Measurements from ENCODE around the gene ELL.

Gene ELL

DNA sequence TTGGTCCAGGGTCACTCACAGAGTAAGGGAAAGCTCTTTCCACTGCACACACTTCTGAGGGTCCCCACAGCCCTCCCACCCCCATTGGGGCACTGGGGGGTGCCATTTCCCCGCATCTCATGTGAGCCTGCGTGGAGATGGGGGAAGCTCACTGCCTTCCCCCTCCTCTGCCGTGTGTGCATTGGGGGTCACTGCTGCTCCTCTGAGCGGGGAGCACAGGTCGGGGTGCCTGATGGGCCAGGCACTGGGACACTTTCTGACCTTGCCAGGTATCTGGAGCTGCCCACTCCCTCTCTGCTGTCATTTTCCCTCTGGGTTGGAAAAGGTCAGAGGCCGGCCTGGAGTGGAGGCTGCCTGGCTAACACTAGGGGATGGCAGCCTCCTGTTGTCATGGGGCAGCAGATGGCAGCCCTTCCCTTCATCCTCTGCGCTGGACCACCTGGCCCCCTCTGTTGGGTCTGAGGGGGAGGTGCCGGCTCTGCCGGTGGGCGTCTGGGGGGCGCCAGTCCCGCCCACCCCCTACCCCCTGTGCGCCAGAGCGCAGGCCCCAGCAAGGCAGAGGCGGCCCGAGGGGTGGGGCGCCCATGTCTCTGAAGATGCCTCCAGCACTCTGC is 93.6 kb downstream of the ELL start:
- TF ChIP-seq, protein P1, sequence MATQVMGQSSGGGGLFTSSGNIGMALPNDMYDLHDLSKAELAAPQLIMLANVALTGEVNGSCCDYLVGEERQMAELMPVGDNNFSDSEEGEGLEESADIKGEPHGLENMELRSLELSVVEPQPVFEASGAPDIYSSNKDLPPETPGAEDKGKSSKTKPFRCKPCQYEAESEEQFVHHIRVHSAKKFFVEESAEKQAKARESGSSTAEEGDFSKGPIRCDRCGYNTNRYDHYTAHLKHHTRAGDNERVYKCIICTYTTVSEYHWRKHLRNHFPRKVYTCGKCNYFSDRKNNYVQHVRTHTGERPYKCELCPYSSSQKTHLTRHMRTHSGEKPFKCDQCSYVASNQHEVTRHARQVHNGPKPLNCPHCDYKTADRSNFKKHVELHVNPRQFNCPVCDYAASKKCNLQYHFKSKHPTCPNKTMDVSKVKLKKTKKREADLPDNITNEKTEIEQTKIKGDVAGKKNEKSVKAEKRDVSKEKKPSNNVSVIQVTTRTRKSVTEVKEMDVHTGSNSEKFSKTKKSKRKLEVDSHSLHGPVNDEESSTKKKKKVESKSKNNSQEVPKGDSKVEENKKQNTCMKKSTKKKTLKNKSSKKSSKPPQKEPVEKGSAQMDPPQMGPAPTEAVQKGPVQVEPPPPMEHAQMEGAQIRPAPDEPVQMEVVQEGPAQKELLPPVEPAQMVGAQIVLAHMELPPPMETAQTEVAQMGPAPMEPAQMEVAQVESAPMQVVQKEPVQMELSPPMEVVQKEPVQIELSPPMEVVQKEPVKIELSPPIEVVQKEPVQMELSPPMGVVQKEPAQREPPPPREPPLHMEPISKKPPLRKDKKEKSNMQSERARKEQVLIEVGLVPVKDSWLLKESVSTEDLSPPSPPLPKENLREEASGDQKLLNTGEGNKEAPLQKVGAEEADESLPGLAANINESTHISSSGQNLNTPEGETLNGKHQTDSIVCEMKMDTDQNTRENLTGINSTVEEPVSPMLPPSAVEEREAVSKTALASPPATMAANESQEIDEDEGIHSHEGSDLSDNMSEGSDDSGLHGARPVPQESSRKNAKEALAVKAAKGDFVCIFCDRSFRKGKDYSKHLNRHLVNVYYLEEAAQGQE (IDR thresholded peaks at IDR 0.05; ENCODE audit: insufficient replicate concordance, low read depth), result no peak
- TF ChIP-seq, protein P2, sequence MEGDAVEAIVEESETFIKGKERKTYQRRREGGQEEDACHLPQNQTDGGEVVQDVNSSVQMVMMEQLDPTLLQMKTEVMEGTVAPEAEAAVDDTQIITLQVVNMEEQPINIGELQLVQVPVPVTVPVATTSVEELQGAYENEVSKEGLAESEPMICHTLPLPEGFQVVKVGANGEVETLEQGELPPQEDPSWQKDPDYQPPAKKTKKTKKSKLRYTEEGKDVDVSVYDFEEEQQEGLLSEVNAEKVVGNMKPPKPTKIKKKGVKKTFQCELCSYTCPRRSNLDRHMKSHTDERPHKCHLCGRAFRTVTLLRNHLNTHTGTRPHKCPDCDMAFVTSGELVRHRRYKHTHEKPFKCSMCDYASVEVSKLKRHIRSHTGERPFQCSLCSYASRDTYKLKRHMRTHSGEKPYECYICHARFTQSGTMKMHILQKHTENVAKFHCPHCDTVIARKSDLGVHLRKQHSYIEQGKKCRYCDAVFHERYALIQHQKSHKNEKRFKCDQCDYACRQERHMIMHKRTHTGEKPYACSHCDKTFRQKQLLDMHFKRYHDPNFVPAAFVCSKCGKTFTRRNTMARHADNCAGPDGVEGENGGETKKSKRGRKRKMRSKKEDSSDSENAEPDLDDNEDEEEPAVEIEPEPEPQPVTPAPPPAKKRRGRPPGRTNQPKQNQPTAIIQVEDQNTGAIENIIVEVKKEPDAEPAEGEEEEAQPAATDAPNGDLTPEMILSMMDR (IDR thresholded peaks at IDR 0.05; ENCODE audit: insufficient read depth, low read length), result no peak
- no peak for TF ChIP-seq POLR2AphosphoS5 (IDR thresholded peaks at IDR 0.05; ENCODE audit: low read depth)
- TF ChIP-seq GABPA (IDR thresholded peaks at IDR 0.05; ENCODE audit: low read depth), result no peak
- no peak for TF ChIP-seq SPI1 (IDR thresholded peaks at IDR 0.05; ENCODE audit: borderline replicate concordance, low read depth)
- no peak for DNase-seq (ENCODE audit: low read depth in 1 of 2, low spot score in 1 of 2)
- H3K27me3 ChIP-seq (ENCODE audit: insufficient read depth, poor library complexity, severe bottlenecking), result no peaks in the 10 kb centered on the region
- H3K4me3 ChIP-seq (replicated peaks; ENCODE audit: insufficient read depth, low read length), result no peak overlapping the region
- H3K27ac ChIP-seq (replicated peaks), result no peak overlapping the region

DNA sequence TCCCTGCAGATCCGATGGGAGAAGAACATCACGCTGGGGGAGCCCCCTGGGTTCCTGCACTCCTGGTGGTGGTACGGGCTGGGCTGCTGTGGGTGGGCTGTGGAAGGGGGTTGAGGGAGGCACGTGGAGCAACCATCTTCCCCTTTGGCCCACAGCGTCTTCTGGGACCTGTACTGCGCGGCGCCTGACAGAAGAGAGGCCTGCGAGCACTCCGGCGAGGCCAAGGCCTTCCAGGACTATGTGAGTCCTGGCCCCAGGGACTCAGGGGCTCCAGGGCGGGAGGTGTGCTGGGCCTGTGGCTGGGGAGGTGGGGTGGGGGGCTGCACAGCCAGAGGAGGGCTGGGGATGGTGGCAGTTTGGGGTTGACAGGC is 94.1 kb downstream of the ELL start:
- TF ChIP-seq, protein P2 (IDR thresholded peaks at IDR 0.05; ENCODE audit: insufficient read depth, low read length), result no peak
- TF ChIP-seq SPI1 (IDR thresholded peaks at IDR 0.05; ENCODE audit: borderline replicate concordance, low read depth), result no peak
- no peak for TF ChIP-seq POLR2AphosphoS5 (IDR thresholded peaks at IDR 0.05; ENCODE audit: low read depth)
- no peak for DNase-seq (ENCODE audit: low read depth in 1 of 2, low spot score in 1 of 2)
- no peaks in the 10 kb centered on the region for H3K27me3 ChIP-seq (ENCODE audit: insufficient read depth, poor library complexity, severe bottlenecking)
- no peak overlapping the region for H3K27ac ChIP-seq (replicated peaks)
- no peak overlapping the region for H3K4me3 ChIP-seq (replicated peaks; ENCODE audit: insufficient read depth, low read length)

DNA sequence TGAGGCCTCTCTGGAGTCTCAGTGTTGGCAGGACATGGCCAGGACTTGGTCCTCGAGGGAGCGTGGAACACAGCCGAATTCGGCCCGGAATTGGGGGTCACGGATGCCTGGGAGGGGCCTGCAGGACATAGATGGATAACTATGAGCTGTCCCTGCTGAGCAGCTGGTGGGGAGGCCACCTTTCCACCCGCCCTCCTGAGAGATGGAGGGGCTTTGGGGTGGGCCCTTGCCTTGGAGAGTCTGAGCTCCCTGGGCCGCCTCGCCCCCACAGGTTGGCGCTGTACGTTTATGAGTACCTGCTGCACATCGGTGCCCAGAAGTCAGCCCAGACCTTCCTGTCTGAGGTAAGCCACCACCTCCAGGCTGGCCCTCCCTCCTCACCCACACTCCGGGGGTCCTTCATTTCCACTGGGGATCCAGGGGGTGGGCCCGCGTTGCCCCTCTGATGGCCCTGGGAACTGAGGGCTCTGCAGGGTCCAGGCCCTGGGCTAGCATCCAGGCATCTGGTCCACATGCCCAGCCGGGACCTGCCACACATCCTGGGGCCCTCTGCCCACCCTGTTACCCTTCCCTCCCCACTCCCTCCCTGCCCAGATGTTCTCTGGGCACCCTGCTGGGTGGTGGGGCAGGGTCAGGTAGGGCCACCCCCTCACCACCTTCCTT is 94.7 kb downstream of the ELL start:
- TF ChIP-seq, protein P2 (IDR thresholded peaks at IDR 0.05; ENCODE audit: insufficient read depth, low read length), result no peak
- TF ChIP-seq GABPA (IDR thresholded peaks at IDR 0.05; ENCODE audit: low read depth) (no peak), POLR2AphosphoS5 (IDR thresholded peaks at IDR 0.05; ENCODE audit: low read depth) (no peak), SPI1 (IDR thresholded peaks at IDR 0.05; ENCODE audit: borderline replicate concordance, low read depth) (no peak)
- TF ChIP-seq, protein P1 (IDR thresholded peaks at IDR 0.05; ENCODE audit: insufficient replicate concordance, low read depth), result no peak
- no peak for DNase-seq (ENCODE audit: low read depth in 1 of 2, low spot score in 1 of 2)
- H3K27me3 ChIP-seq (ENCODE audit: insufficient read depth, poor library complexity, severe bottlenecking), result no peaks in the 10 kb centered on the region
- no peak overlapping the region for H3K4me3 ChIP-seq (replicated peaks; ENCODE audit: insufficient read depth, low read length)
- H3K27ac ChIP-seq (replicated peaks), result no peak overlapping the region

Data from HL-60 (cell line).